Naive thymus-derived CD8-positive, alpha-beta T cell (primary cell): Measurements from ENCODE around the gene SNRPE. TPM values are rescaled to one million over a fixed set of nuclear protein-coding genes. Genes with fewer than 3 reads are reported as not detected.
A peak's percentile ranks its signal among the peaks of the same experiment; 100 is the strongest.
"Not testable (repeated sequence)": the region's sequence is repeated elsewhere in the genome, so short reads cannot be mapped to it uniquely, and the experiment has no call there.

Experiments
- ATAC-seq, 2 donors: fragments of 150-1000 bp; cut with Tn5 transposase in 1 of 2; sonication (Bioruptor Pico), chemical (Tn5 transposase) in 1 of 2; 1 replicate in 1 of 2; 2 replicates in 1 of 2; pipeline ENCODE4 v1.10.0; 2021; ENCODE audit warnings: mild to moderate bottlenecking in 2 of 2, moderate library complexity in 2 of 2
- POLR2A ChIA-PET: fragments of 350-600 bp; sonication (Branson Sonifier 250); formaldehyde crosslinking; loops from one replicate; lab custom pipeline; 2021; ENCODE audit warnings: antibody characterized with exemption; lab: Charles Lee
- DNase-seq, 10 donors: peaks; one replicate each; pipeline versions ENCODE4 v3.0.0 to v3.0.0-alpha.2; 2020 to 2022
- H3K27ac Mint-ChIP-seq, 10 donors: one replicate each; pipeline ENCODE4 v1.8.0; 2020 to 2022; ENCODE audit warnings: mild to moderate bottlenecking in 10 of 10, mixed read lengths in 10 of 10, moderate library complexity in 4 of 10, inconsistent platforms in 1 of 10
- H3K27me3 Mint-ChIP-seq, 5 donors: one replicate each; pipeline ENCODE4 v1.8.0; 2021 to 2022; ENCODE audit warnings: mixed read lengths in 5 of 5
- H3K36me3 Mint-ChIP-seq, 3 donors: one replicate each; pipeline ENCODE4 v1.8.0; 2020 to 2022; ENCODE audit warnings: mixed read lengths in 3 of 3, mild to moderate bottlenecking in 2 of 3, inconsistent platforms in 1 of 3
- H3K4me1 Mint-ChIP-seq, 4 donors: one replicate each; pipeline ENCODE4 v1.8.0; 2021 to 2022; ENCODE audit warnings: mixed read lengths in 4 of 4
- H3K4me3 Mint-ChIP-seq, 10 donors: one replicate each; pipeline ENCODE4 v1.8.0; 2020 to 2022; ENCODE audit warnings: mild to moderate bottlenecking in 10 of 10, mixed read lengths in 10 of 10, moderate library complexity in 6 of 10, inconsistent platforms in 1 of 10
- H3K9me3 Mint-ChIP-seq, 9 donors: one replicate each; pipeline ENCODE4 v1.8.0; 2020 to 2022; ENCODE audit warnings: mixed read lengths in 9 of 9, mild to moderate bottlenecking in 3 of 9, inconsistent platforms in 1 of 9, moderate library complexity in 1 of 9
- polyA plus RNA-seq, 3 donors: library from polyadenylated mRNA; unstranded; fragments of 300-500 nt; fragmentation: Illumina TruSeq; gene quantifications; one replicate each; pipeline ENCODE4 v1.2.3, GENCODE V29; 2021
- total RNA-seq, 8 experiments: library from RNA in 2 of 8; stranded (reverse) in 2 of 8; gene quantifications; one replicate each; pipeline ENCODE4 v1.2.3 and lab custom pipeline; 2021 to 2026

SNRPE gene
- total and polyA plus RNA-seq, 5 experiments from 2014 or later: 85.9 to 281 (median 223) TPM

- Mint-ChIP-seq H3K27ac (peak overlapping the region in 2 of 10 donors; percentile 28 to 68), H3K9me3 (peaks cover 0 to 5% (median 0%) of the 10 kb centered on the region in 9 donors), H3K4me1 (no peaks in the 10 kb centered on the region), H3K4me3 (no peak overlapping the region), H3K27me3 (no peaks in the 10 kb centered on the region), H3K36me3 (peaks cover 0 to 89% (median 37%) of the 10 kb centered on the region in 3 donors)
- no peak for ATAC-seq
- DNase-seq: no peak
- POLR2A ChIA-PET: no interaction called here
These were observed 18.0 kb upstream of the SNRPE start for GRCh38 chr1:203843435-203843834.

- H3K9me3 Mint-ChIP-seq, H3K4me3 Mint-ChIP-seq, H3K27me3 Mint-ChIP-seq, H3K4me1 Mint-ChIP-seq, H3K27ac Mint-ChIP-seq, POLR2A ChIA-PET, ATAC-seq, DNase-seq: not testable (repeated sequence)
- H3K36me3 Mint-ChIP-seq: peaks cover 0 to 67% (median 12%) of the 10 kb centered on the region in 3 donors
These were observed 8.3 kb upstream of the SNRPE start for GRCh38 chr1:203853112-203853511.

GRCh38 chr1:203858055-203858454 lies 3.3 kb upstream of the SNRPE start:
- DNase-seq (no peak), ATAC-seq (no peak)
- Mint-ChIP-seq H3K27me3 (no peaks in the 10 kb centered on the region), H3K27ac (peak overlapping the region in 2 of 10 donors; percentile 11 to 75), H3K4me1 (peaks cover 11 to 21% (median 16%) of the 10 kb centered on the region in 4 donors), H3K9me3 (no peaks in the 10 kb centered on the region), H3K4me3 (no peak overlapping the region), H3K36me3 (peaks cover 2 to 26% (median 5%) of the 10 kb centered on the region in 3 donors)
- POLR2A ChIA-PET: no interaction called here

DNA sequence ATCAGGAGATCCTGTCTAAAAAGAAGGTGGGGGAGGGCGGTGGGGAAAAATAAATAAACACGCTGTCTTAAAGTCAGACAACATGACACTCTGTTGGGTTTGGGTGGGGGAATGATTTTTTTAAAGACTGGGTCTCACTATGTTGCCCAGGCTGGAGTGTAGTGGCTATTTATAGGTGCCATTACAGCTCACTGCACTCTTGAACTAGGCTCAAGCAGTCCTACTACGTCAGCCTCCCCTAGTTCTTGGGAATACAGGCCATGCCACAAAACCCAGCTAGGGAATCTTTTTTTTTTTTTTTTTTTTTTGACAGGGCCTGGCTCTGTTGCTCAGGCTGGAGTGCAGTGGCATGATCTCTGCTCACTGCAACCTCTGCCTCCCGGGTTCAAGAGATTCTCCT lies 2.4 kb upstream of the SNRPE start:
- Mint-ChIP-seq H3K27ac (peak overlapping the region in 1 of 10 donors; percentile 19), H3K36me3 (peaks cover 5 to 24% (median 7%) of the 10 kb centered on the region in 3 donors), H3K27me3 (no peaks in the 10 kb centered on the region), H3K9me3 (no peaks in the 10 kb centered on the region), H3K4me1 (peaks cover 11 to 27% (median 18%) of the 10 kb centered on the region in 4 donors), H3K4me3 (no peak overlapping the region)
- ATAC-seq: no peak
- DNase-seq: no peak
- POLR2A ChIA-PET: interaction anchor here (2.8 kb wide), 1 partner anchor 270 kb away, joined by 16 read pairs; no protein-coding TSS in a partner anchor

- Mint-ChIP-seq H3K4me1 (peaks cover 11 to 28% (median 19%) of the 10 kb centered on the region in 4 donors), H3K27me3 (no peaks in the 10 kb centered on the region), H3K9me3 (no peaks in the 10 kb centered on the region), H3K4me3 (peak overlapping the region; percentile 94 to 100 (median 99)), H3K36me3 (peaks cover 5 to 31% (median 10%) of the 10 kb centered on the region in 3 donors), H3K27ac (peak overlapping the region; percentile 4 to 100 (median 98))
- no peak for DNase-seq
- POLR2A ChIA-PET: interaction anchor here (2.8 kb wide), 1 partner anchor 269 kb away, joined by 16 read pairs; no protein-coding TSS in a partner anchor
- ATAC-seq: no peak
These were observed 888 bp upstream of the SNRPE start for GRCh38 chr1:203860396-203861025.

- ATAC-seq (no peak), DNase-seq (no peak)
- Mint-ChIP-seq H3K4me1 (peaks cover 0 to 13% (median 4%) of the 10 kb centered on the region in 4 donors), H3K27me3 (no peaks in the 10 kb centered on the region), H3K27ac (peak overlapping the region in 2 of 10 donors; percentile 15 to 39), H3K36me3 (peaks cover 0 to 82% (median 21%) of the 10 kb centered on the region in 3 donors), H3K4me3 (no peak overlapping the region), H3K9me3 (no peaks in the 10 kb centered on the region)
- POLR2A ChIA-PET: no interaction called here
These were observed 6.4 kb downstream of the SNRPE start for GRCh38 chr1:203867802-203868201.

DNA sequence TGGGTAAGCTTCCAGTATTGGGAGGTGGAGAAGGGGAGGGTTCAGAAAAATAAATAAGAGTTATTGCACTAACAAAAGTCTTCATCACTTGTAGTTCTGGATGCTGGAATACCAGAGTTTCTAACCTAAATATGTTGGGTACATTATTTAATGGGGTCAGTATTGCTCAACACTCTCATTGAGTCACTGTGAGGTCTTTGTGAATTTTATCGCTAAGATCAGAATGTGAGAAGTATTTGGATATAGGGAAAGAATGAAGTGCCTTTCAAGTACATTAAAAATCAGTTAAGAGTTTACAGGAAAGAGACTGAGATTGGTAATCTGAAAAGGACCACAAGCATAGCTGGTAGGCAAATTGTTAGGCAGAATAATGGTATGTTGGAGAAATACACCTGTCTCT lies 8.8 kb downstream of the SNRPE start:
- Mint-ChIP-seq H3K4me1 (peaks cover 0 to 10% (median under 1%) of the 10 kb centered on the region in 4 donors), H3K9me3 (no peaks in the 10 kb centered on the region), H3K27me3 (no peaks in the 10 kb centered on the region), H3K27ac (no peak overlapping the region), H3K4me3 (no peak overlapping the region), H3K36me3 (peaks cover 0 to 75% (median 23%) of the 10 kb centered on the region in 3 donors)
- ATAC-seq: no peak
- POLR2A ChIA-PET: interaction anchor here (0.5 kb wide), 1 partner anchor 274 kb away, joined by 7 read pairs; no protein-coding TSS in a partner anchor
- no peak for DNase-seq

- Mint-ChIP-seq H3K4me3 (no peak overlapping the region), H3K36me3 (peaks cover 0 to 77% (median 20%) of the 10 kb centered on the region in 3 donors), H3K4me1 (peaks cover 0 to 8% (median under 1%) of the 10 kb centered on the region in 4 donors), H3K27ac (peak overlapping the region in 3 of 10 donors; percentile 53 to 66 (median 57)), H3K27me3 (no peaks in the 10 kb centered on the region), H3K9me3 (no peaks in the 10 kb centered on the region)
- peak; percentile 54 to 59 for ATAC-seq
- POLR2A ChIA-PET: no interaction called here
- peak in 3 of 10 donors; percentile 12 to 24 (median 23) for DNase-seq
These were observed 9.9 kb downstream of the SNRPE start for GRCh38 chr1:203871114-203871880.

- H3K4me1 Mint-ChIP-seq: peaks cover 0 to 5% (median under 1%) of the 10 kb centered on the region in 4 donors
- no peak overlapping the region for H3K4me3 Mint-ChIP-seq
- POLR2A ChIA-PET: no interaction called here
- no peak for ATAC-seq
- H3K9me3 Mint-ChIP-seq: no peaks in the 10 kb centered on the region
- no peak for DNase-seq
- H3K27me3 Mint-ChIP-seq: no peaks in the 10 kb centered on the region
- peak overlapping the region in 1 of 10 donors; percentile 86 for H3K27ac Mint-ChIP-seq
- peaks cover 0 to 69% (median 21%) of the 10 kb centered on the region in 3 donors for H3K36me3 Mint-ChIP-seq
These were observed 11.7 kb downstream of the SNRPE start for GRCh38 chr1:203873094-203873493.

DNA sequence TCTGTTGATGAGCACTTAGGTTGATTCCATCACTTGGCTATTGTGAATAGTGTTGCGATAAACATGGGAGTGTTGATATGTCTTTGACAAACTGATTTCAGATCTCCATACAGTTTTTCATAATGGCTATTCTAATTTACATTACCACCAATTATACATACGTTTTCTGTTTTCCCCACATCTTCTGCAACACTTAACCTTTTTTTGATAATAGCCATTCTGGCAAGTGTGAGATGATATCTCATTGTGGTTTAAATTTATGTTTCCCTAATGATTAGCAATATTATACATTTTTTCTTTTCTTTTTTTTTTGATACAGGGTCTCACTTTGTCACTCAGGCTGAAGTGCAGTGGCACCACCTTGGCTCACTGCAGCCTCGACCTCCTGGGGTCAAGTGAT lies 17.0 kb downstream of the SNRPE start:
- H3K4me3 Mint-ChIP-seq: no peak overlapping the region
- no peaks in the 10 kb centered on the region for H3K27me3 Mint-ChIP-seq
- POLR2A ChIA-PET: no interaction called here
- no peak overlapping the region for H3K27ac Mint-ChIP-seq
- H3K36me3 Mint-ChIP-seq: peaks cover 6 to 46% (median 13%) of the 10 kb centered on the region in 3 donors
- H3K4me1 Mint-ChIP-seq: peaks cover 0 to 2% (median under 1%) of the 10 kb centered on the region in 4 donors
- no peak for ATAC-seq
- no peak for DNase-seq
- no peaks in the 10 kb centered on the region for H3K9me3 Mint-ChIP-seq

DNA sequence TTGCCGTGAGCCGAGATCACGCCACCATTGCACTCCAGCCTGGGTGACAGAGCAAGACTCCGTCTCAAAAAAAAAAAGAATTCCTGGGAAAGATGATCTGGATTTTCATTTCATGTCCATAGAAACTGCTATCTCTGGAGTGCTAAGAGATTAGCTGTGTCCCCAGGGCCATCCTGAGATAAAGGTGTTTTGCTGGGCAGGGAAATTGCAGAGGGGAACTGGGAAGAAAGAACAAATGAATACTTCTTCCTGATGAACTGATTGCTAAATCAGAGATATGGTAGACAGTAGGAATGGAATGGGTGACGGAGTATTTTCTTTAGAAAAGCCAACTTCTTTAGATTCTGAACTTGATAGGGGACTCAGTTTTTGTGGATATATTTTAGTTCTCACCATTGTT lies 19.2 kb downstream of the SNRPE start:
- ATAC-seq (no peak), DNase-seq (no peak)
- H3K9me3 Mint-ChIP-seq: no peaks in the 10 kb centered on the region
- no peak overlapping the region for H3K27ac Mint-ChIP-seq
- H3K27me3 Mint-ChIP-seq: no peaks in the 10 kb centered on the region
- no peak overlapping the region for H3K4me3 Mint-ChIP-seq
- peaks cover 6 to 36% (median 9%) of the 10 kb centered on the region in 3 donors for H3K36me3 Mint-ChIP-seq
- no peaks in the 10 kb centered on the region for H3K4me1 Mint-ChIP-seq
- POLR2A ChIA-PET: no interaction called here

- no peak for ATAC-seq
- Mint-ChIP-seq H3K27ac (no peak overlapping the region), H3K27me3 (peaks cover 0 to 1% (median 0%) of the 10 kb centered on the region in 5 donors), H3K4me3 (no peak overlapping the region), H3K36me3 (peaks cover 0 to 21% (median 17%) of the 10 kb centered on the region in 3 donors), H3K9me3 (peaks cover 0 to 16% (median 4%) of the 10 kb centered on the region in 9 donors), H3K4me1 (no peaks in the 10 kb centered on the region)
- no peak for DNase-seq
- POLR2A ChIA-PET: no interaction called here
These were observed 27.4 kb downstream of the SNRPE start for GRCh38 chr1:203888807-203889251.
